Measurements from ENCODE around the gene CATSPERB.
"Not testable (repeated sequence)": the region's sequence is repeated elsewhere in the genome, so short reads cannot be mapped to it uniquely, and the experiment has no call there.

CATSPERB gene

GRCh38 chr14:91693346-91693745, 38.5 kb downstream of the CATSPERB start:
- H3K79me2 ChIP-seq: no peaks in the 10 kb centered on the region
- no peak overlapping the region for H3K9ac ChIP-seq
- H3K36me3 ChIP-seq (ENCODE audit: control insufficient read depth, insufficient read depth, low read length): no peaks in the 10 kb centered on the region
- H3K27ac ChIP-seq: no peak overlapping the region
- H3K4me2 ChIP-seq (ENCODE audit: low read length): no peak overlapping the region
- H2AFZ ChIP-seq: no peak overlapping the region
- H3K27me3 ChIP-seq (ENCODE audit: control insufficient read depth, insufficient read depth, low read length): no peaks in the 10 kb centered on the region
- no peak for TF ChIP-seq CTCF (IDR thresholded peaks at IDR 0.05)
- H3K4me3 ChIP-seq (ENCODE audit: low read depth, low read length): no peak overlapping the region
- H3K4me1 ChIP-seq: no peaks in the 10 kb centered on the region
- H3K9me3 ChIP-seq (ENCODE audit: control insufficient read depth, low read length): no peaks in the 10 kb centered on the region

GRCh38 chr14:91692075-91692474, 39.8 kb downstream of the CATSPERB start:
- no peaks in the 10 kb centered on the region for H3K4me1 ChIP-seq

GRCh38 chr14:91689608-91690007, 42.3 kb downstream of the CATSPERB start:
- Histone ChIP-seq H3K27ac (no peak overlapping the region), H3K9ac (no peak overlapping the region), H3K9me3 (ENCODE audit: control insufficient read depth, low read length) (no peaks in the 10 kb centered on the region), H3K27me3 (ENCODE audit: control insufficient read depth, insufficient read depth, low read length) (no peaks in the 10 kb centered on the region), H3K4me3 (ENCODE audit: low read depth, low read length) (no peak overlapping the region), H3K4me1 (no peaks in the 10 kb centered on the region), H2AFZ (no peak overlapping the region), H3K4me2 (ENCODE audit: low read length) (no peak overlapping the region), H3K79me2 (no peaks in the 10 kb centered on the region), H3K36me3 (ENCODE audit: control insufficient read depth, insufficient read depth, low read length) (no peaks in the 10 kb centered on the region)
- TF ChIP-seq CTCF (IDR thresholded peaks at IDR 0.05): no peak

More at GRCh38 chr14:91692075-91692474, 39.8 kb downstream of the CATSPERB start:
- Histone ChIP-seq H3K9ac (no peak overlapping the region), H3K4me3 (ENCODE audit: low read depth, low read length) (no peak overlapping the region), H3K27ac (no peak overlapping the region), H3K27me3 (ENCODE audit: control insufficient read depth, insufficient read depth, low read length) (no peaks in the 10 kb centered on the region), H3K79me2 (no peaks in the 10 kb centered on the region), H3K9me3 (ENCODE audit: control insufficient read depth, low read length) (no peaks in the 10 kb centered on the region), H3K36me3 (ENCODE audit: control insufficient read depth, insufficient read depth, low read length) (no peaks in the 10 kb centered on the region), H3K4me2 (ENCODE audit: low read length) (no peak overlapping the region), H2AFZ (no peak overlapping the region)
- no peak for TF ChIP-seq CTCF (IDR thresholded peaks at IDR 0.05)

GRCh38 chr14:91687436-91687835, 44.5 kb downstream of the CATSPERB start:
- H3K79me2 ChIP-seq; H3K4me2 ChIP-seq (ENCODE audit: low read length); H3K9me3 ChIP-seq (ENCODE audit: control insufficient read depth, low read length); H3K36me3 ChIP-seq (ENCODE audit: control insufficient read depth, insufficient read depth, low read length); H3K4me3 ChIP-seq (ENCODE audit: low read depth, low read length); H3K4me1 ChIP-seq; H3K27ac ChIP-seq; H2AFZ ChIP-seq; H3K9ac ChIP-seq; H3K27me3 ChIP-seq (ENCODE audit: control insufficient read depth, insufficient read depth, low read length): not testable (repeated sequence)

GRCh38 chr14:91685600-91685999, 46.3 kb downstream of the CATSPERB start:
- Histone ChIP-seq H3K27me3 (ENCODE audit: control insufficient read depth, insufficient read depth, low read length) (no peaks in the 10 kb centered on the region), H2AFZ (no peak overlapping the region), H3K9me3 (ENCODE audit: control insufficient read depth, low read length) (no peaks in the 10 kb centered on the region), H3K36me3 (ENCODE audit: control insufficient read depth, insufficient read depth, low read length) (no peaks in the 10 kb centered on the region), H3K79me2 (no peaks in the 10 kb centered on the region), H3K9ac (no peak overlapping the region), H3K27ac (no peak overlapping the region), H3K4me2 (ENCODE audit: low read length) (no peak overlapping the region), H3K4me3 (ENCODE audit: low read depth, low read length) (no peak overlapping the region), H3K4me1 (no peaks in the 10 kb centered on the region)
- TF ChIP-seq CTCF (IDR thresholded peaks at IDR 0.05): no peak

Data from parathyroid adenoma (tissue), 2 donors.